Muscle of arm (tissue), 12 donors: ENCODE data around the gene MYO16. TPM values are rescaled to one million over a fixed set of nuclear protein-coding genes. Genes with fewer than 3 reads are reported as not detected.
"Not testable (repeated sequence)": the region's sequence is repeated elsewhere in the genome, so short reads cannot be mapped to it uniquely, and the experiment has no call there.

Experiments
- DNase-seq: peaks from one replicate; pipeline ENCODE4 v3.0.0-alpha.2; 2013
- polyA plus RNA-seq, 12 donors: library from polyadenylated mRNA; unstranded; fragments of 120-200 nt; gene quantifications; one replicate each; pipeline ENCODE4 v1.2.1, GENCODE V29; 2013; ENCODE audit not compliant: insufficient read length in 12 of 12

Gene MYO16
- polyA plus RNA-seq, 12 donors = 7.0 to 21.6 (median 16.9) TPM; not detected in 1

- DNase-seq = no peak
Measured at GRCh38 chr13:109196948-109197347, 567.5 kb downstream of the MYO16 start.

GRCh38 chr13:109198585-109198984 lies 569.2 kb downstream of the MYO16 start:
- DNase-seq = no peak

GRCh38 chr13:109199280-109199679 lies 569.9 kb downstream of the MYO16 start:
- no peak for DNase-seq

GRCh38 chr13:109200556-109200955 lies 571.1 kb downstream of the MYO16 start:
- no peak for DNase-seq

DNA sequence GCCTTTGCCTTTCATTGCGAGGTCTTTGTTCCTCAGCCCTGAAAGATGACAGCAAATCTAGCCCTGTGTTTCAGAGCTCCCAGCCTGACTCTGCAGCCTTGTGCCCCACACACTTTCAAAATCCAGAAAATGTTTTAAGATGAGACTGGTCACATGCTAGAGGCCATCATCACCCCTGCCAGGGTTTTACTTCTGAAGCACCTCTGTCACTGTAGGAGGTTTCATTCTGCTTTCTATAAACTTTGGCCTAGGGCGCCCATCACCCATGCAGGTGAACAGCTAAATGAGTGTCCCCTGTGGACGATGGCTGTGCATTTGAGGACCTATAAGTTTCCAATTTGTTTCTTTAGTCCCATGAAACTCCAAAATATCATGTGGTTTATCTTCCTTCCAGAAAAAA lies 574.2 kb downstream of the MYO16 start:
- no peak for DNase-seq

DNA sequence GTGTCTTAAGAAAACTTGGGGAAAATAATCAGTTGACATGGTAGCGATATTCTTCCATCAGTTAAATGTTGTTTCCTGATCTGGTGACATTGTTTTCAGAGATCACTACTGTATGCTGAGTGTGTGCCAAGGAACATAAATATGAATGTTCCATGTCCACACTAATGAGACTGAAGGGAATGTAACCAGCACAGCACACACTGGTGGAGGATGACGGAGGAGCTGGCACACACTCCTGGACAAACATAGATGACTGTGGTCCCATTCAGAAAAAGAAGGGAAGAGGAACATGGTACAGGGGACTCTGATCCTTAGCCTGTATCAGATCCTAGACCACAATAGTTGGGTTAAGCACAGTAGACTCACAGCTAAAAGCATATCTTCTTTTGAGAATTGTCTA lies 574.8 kb downstream of the MYO16 start:
- no peak for DNase-seq

DNA sequence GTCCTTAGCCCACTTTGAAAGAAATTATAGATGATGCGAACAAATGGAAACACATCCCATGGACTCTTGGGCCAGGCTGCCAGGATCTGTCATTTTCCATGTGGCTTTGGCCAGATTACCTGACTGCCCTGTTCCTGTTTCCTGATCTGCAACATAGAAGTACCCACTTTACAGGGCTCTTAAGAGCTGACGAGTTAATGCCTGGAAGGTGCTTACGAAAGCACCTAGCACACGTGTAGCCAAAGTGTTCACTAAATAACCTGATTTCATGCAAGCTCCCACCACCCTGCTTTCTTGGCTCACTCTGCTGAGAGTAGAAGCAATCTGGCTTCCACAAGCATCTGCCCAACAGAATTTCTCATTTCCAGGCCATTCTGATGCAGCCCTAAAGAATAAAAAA lies 575.2 kb downstream of the MYO16 start:
- no peak for DNase-seq

DNA sequence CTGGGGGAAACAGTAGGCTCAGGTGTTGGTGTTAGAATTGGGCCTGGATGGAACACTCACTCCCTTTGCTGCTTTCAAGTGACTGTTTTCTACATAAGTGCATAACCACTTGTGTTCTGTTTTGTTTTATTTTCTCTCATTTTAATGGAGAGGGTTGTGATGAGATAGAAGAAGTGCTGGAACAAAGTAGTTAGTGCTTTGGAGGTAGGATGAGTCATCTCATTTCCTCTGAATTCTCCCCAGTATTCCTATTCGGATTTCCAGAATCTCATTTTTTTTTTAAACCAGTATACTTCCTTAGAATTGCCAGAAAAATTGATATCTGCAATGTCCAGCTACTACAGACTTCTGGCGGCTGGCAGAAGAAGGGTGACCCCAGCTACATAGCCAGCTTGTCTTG lies 575.9 kb downstream of the MYO16 start:
- DNase-seq = no peak

GRCh38 chr13:109206616-109207015 lies 577.2 kb downstream of the MYO16 start:
- DNase-seq = no peak

- DNase-seq = no peak
Measured at GRCh38 chr13:109207622-109208021, 578.2 kb downstream of the MYO16 start.

GRCh38 chr13:109208522-109208921 lies 579.1 kb downstream of the MYO16 start:
- no peak for DNase-seq

DNA sequence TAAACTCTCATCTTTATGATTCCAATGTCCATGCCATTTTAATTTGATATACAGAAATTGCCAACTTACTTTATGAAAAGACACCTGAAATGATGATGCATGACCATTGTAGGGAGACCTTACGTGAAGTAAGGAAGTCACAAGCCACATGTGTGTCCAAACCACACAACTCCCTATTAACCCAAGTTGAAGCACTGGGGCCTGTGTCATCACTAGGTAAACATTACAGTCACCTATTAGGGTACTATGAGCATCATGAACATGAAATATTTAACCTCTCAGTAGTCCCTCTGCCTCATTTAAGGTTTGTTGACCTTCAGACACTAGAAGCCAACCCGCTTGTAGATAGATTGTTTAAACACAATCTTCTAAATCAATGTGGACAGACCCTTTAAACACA lies 580.1 kb downstream of the MYO16 start:
- DNase-seq = no peak

DNA sequence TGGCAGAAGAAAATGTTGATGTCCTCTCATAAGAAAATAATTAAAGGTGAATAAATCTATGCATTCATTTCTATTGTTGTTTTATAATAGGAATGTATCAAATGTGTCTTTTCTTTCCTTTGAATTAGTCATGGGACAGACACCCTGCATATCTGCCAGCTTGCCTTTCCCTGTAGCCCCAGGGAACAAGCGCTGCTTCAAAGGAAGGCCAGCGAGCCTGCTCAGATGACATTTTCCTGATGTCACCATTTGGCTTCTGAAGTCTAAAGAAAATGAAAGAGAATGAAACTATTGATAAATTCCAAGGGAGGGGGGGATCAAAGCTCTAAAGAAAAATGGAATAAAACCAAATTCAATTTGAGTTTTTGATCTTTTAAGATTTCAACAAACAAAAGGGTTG lies 582.2 kb downstream of the MYO16 start:
- no peak for DNase-seq

- no peak for DNase-seq
Measured at GRCh38 chr13:109212650-109213049, 583.2 kb downstream of the MYO16 start.

GRCh38 chr13:109213714-109214113 lies 584.3 kb downstream of the MYO16 start:
- no peak for DNase-seq

- no peak for DNase-seq
Measured at GRCh38 chr13:109214393-109214792, 585.0 kb downstream of the MYO16 start.

DNA sequence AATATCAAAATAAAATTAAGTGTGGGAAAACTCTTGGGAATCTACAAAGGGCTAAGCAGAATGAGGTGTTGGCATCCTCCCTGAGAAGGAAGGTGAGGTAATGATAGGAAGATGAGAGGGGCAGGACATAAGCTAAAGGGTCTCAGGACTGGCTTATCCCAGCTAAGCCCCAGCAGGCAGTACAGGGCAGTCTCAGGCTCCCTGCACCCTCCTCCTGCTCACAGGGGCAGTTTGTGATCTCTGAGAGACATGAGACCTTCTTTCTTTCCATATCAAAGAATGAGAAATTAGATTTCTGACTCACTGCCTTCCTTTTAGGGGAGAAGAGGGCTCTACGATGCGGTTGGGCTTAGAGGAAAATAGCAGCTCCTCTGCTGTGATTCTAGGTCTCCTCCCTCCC lies 586.0 kb downstream of the MYO16 start:
- no peak for DNase-seq

- not testable (repeated sequence) for DNase-seq
Measured at GRCh38 chr13:109217510-109217909, 588.1 kb downstream of the MYO16 start.

GRCh38 chr13:109220631-109221030 lies 591.2 kb downstream of the MYO16 start:
- DNase-seq = no peak

DNA sequence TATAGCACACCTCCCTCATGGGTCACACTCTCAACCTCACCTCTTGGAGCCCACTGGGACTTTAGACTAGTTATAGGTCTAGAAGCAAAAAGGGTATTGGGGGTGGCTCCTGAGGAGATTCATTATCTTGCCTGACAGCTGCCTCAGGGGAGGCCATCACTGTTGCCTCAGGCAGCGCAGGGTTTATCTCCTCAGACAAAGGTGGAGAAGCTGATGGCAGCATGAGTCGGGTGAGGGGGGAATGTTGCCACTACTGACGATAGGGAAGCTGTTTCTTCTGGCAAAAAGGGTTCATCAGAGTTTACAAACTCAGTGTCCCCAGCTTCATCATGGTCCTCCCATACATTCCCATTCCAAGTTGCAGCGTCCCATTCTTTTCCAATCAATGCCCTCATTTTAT lies 594.6 kb downstream of the MYO16 start:
- no peak for DNase-seq

GRCh38 chr13:109226631-109227030 lies 597.2 kb downstream of the MYO16 start:
- no peak for DNase-seq

- no peak for DNase-seq
Measured at GRCh38 chr13:109227344-109227940, 598.0 kb downstream of the MYO16 start.

DNA sequence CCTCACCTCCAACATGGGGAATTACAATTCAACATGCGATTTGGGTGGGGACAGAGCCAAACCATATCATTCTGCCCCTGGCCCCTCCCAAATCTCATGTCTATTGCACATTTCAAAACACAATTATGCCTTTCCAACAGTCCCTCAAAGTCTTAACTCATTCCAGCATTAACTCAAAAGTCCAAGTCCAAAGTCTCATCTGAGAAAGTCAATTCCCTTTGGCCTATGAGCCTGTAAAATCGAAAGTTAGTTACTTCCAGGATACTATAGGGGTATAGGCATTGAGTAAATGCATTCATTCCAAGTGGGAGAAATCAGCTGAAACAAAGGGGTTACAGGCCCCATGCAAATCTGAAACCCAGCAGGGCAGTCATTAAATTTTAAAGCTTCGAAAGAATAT lies 598.8 kb downstream of the MYO16 start:
- DNase-seq = no peak

- no peak for DNase-seq
Measured at GRCh38 chr13:109231888-109232287, 602.5 kb downstream of the MYO16 start.

DNA sequence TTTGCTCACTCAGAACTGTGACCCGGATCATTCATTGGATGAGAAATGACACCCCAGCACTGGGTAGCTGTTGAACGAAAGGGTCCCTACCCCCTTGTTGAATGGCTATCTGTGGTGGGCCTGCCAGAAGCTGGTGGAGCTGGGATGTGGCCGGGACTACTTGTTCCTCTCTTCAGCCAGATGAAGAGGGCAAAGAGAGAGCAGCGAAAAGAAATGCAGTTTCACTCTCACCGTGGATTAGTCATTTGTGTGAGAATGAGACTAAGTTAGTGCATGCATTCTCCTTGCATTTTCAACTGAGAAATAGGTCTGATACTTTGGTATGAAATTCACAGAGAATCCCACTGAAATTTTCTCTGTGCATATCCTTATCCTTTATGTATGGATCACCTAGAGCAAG lies 603.9 kb downstream of the MYO16 start:
- DNase-seq = no peak
